Measurements from ENCODE around the gene PRAMEF27. TPM values are rescaled to one million over a fixed set of nuclear protein-coding genes. Genes with fewer than 3 reads are reported as not detected.
"Not testable (repeated sequence)": the region's sequence is repeated elsewhere in the genome, so short reads cannot be mapped to it uniquely, and the experiment has no call there.

Gene PRAMEF27
- total RNA-seq (2014; rRNA removed; shearing (Covaris generic)) (not detected in 2 replicates), polyA plus RNA-seq (2016; fragmentation: Nextera tagmentation; extraction: Ambion mirVana) (not detected in 2 replicates)
- long read RNA-seq: 0 reads

DNA sequence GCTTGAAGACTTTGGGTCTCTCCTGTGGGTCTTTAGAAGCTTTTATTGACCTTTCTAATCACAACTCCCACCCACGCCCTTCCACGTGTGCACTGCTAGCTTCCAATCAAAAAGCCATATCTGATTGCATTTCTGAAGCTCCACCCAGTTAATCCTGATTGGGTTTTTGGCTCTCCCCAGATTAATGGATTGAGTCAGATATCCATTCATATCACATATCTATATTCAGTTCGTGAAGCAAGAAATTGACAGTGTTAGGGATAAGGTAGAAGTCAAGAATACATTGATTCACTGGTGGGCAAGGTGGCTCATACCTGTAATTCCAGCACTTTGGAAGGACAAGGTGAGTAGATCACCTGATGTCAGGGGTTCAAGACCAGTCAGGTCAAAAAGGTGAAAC is at the start of gene PRAMEF27:
Gene PRAMEF27, minus strand, starts transcription at position 101 of the 400 bp plus-strand sequence. CDS start 2,916 bp downstream, outside the sequence.
- H3K36me3 ChIP-seq (ENCODE audit: insufficient read depth); H3K27ac Mint-ChIP-seq; H3K79me2 ChIP-seq (replicated peaks; ENCODE audit: insufficient read depth); H3K4me3 ChIP-seq; H3K27me3 ChIP-seq (ENCODE audit: insufficient read depth); H3K4me1 Mint-ChIP-seq; DNase-seq (ENCODE audit: low spot score); H3K27me3 Mint-ChIP-seq (ENCODE audit: insufficient read depth, low read depth, poor library complexity); H3K4me3 Mint-ChIP-seq; H3K4me1 ChIP-seq (ENCODE audit: insufficient read depth); ATAC-seq; H3K4me2 ChIP-seq; H2AFZ ChIP-seq; H3K36me3 Mint-ChIP-seq (ENCODE audit: low read depth); H4K20me1 ChIP-seq (replicated peaks; ENCODE audit: insufficient read depth); H3K27ac ChIP-seq (ENCODE audit: low read depth); H3K9me2 ChIP-seq (ENCODE audit: insufficient read depth); H3F3A ChIP-seq (replicated peaks; ENCODE audit: low read depth): not testable (repeated sequence)
- H3K9me3 Mint-ChIP-seq: peaks cover 22% of the 10 kb centered on the region

- not testable (repeated sequence) for DNase-seq (ENCODE audit: low spot score); H3K4me1 Mint-ChIP-seq; H2AFZ ChIP-seq; H3K79me2 ChIP-seq (replicated peaks; ENCODE audit: insufficient read depth); H3K36me3 Mint-ChIP-seq (ENCODE audit: low read depth); H3K4me1 ChIP-seq (ENCODE audit: insufficient read depth); H3K4me3 ChIP-seq; H3K9me2 ChIP-seq (ENCODE audit: insufficient read depth); ATAC-seq; H3K27me3 Mint-ChIP-seq (ENCODE audit: insufficient read depth, low read depth, poor library complexity); H3F3A ChIP-seq (replicated peaks; ENCODE audit: low read depth); H3K27ac Mint-ChIP-seq; H3K27me3 ChIP-seq (ENCODE audit: insufficient read depth); H3K36me3 ChIP-seq (ENCODE audit: insufficient read depth); H4K20me1 ChIP-seq (replicated peaks; ENCODE audit: insufficient read depth); H3K4me3 Mint-ChIP-seq; H3K27ac ChIP-seq (ENCODE audit: low read depth); H3K4me2 ChIP-seq
- H3K9me3 Mint-ChIP-seq: peaks cover 12% of the 10 kb centered on the region
These were observed 14.1 kb upstream of the PRAMEF27 start, which contains the start of gene PRAMEF25 for GRCh38 chr1:13070474-13070873. PRAMEF25 (plus strand) TSS chr1:13070774; CDS start chr1:13073694, 2,920 bp downstream.

GRCh38 chr1:13019846-13020245 is 36.5 kb downstream of the PRAMEF27 start:
- H3K9me3 Mint-ChIP-seq; H3K27me3 ChIP-seq (ENCODE audit: insufficient read depth); H3K36me3 ChIP-seq (ENCODE audit: insufficient read depth); H3K27me3 Mint-ChIP-seq (ENCODE audit: insufficient read depth, low read depth, poor library complexity); ATAC-seq; H3K27ac ChIP-seq (ENCODE audit: low read depth); DNase-seq (ENCODE audit: low spot score); H3K4me1 ChIP-seq (ENCODE audit: insufficient read depth); H3K9me2 ChIP-seq (ENCODE audit: insufficient read depth); H3K4me1 Mint-ChIP-seq; H3K79me2 ChIP-seq (replicated peaks; ENCODE audit: insufficient read depth); H3K36me3 Mint-ChIP-seq (ENCODE audit: low read depth); H3K4me3 ChIP-seq; H3K4me2 ChIP-seq; H2AFZ ChIP-seq; H3F3A ChIP-seq (replicated peaks; ENCODE audit: low read depth); H3K27ac Mint-ChIP-seq; H3K4me3 Mint-ChIP-seq; H4K20me1 ChIP-seq (replicated peaks; ENCODE audit: insufficient read depth): not testable (repeated sequence)

GRCh38 chr1:13011932-13012331 is 44.4 kb downstream of the PRAMEF27 start:
- H3K27me3 Mint-ChIP-seq (ENCODE audit: insufficient read depth, low read depth, poor library complexity); H3F3A ChIP-seq (replicated peaks; ENCODE audit: low read depth); H3K9me3 Mint-ChIP-seq; H3K36me3 Mint-ChIP-seq (ENCODE audit: low read depth); H3K36me3 ChIP-seq (ENCODE audit: insufficient read depth); H3K27me3 ChIP-seq (ENCODE audit: insufficient read depth); DNase-seq (ENCODE audit: low spot score); H3K4me1 Mint-ChIP-seq; H3K79me2 ChIP-seq (replicated peaks; ENCODE audit: insufficient read depth); ATAC-seq; H2AFZ ChIP-seq; H4K20me1 ChIP-seq (replicated peaks; ENCODE audit: insufficient read depth); H3K4me3 Mint-ChIP-seq; H3K4me2 ChIP-seq; H3K9me2 ChIP-seq (ENCODE audit: insufficient read depth); H3K4me3 ChIP-seq; H3K27ac Mint-ChIP-seq; H3K4me1 ChIP-seq (ENCODE audit: insufficient read depth); H3K27ac ChIP-seq (ENCODE audit: low read depth): not testable (repeated sequence)

GRCh38 chr1:13009348-13009747 is 47.0 kb downstream of the PRAMEF27 start:
- H3K4me3 ChIP-seq; H3K36me3 Mint-ChIP-seq (ENCODE audit: low read depth); H3F3A ChIP-seq (replicated peaks; ENCODE audit: low read depth); H3K27me3 ChIP-seq (ENCODE audit: insufficient read depth); H3K9me2 ChIP-seq (ENCODE audit: insufficient read depth); H2AFZ ChIP-seq; H3K4me2 ChIP-seq; H3K4me1 Mint-ChIP-seq; H3K9me3 Mint-ChIP-seq; H3K27me3 Mint-ChIP-seq (ENCODE audit: insufficient read depth, low read depth, poor library complexity); H3K4me1 ChIP-seq (ENCODE audit: insufficient read depth); H3K27ac ChIP-seq (ENCODE audit: low read depth); DNase-seq (ENCODE audit: low spot score); H3K36me3 ChIP-seq (ENCODE audit: insufficient read depth); ATAC-seq; H4K20me1 ChIP-seq (replicated peaks; ENCODE audit: insufficient read depth); H3K4me3 Mint-ChIP-seq; H3K79me2 ChIP-seq (replicated peaks; ENCODE audit: insufficient read depth); H3K27ac Mint-ChIP-seq: not testable (repeated sequence)

- ATAC-seq; H3K27ac ChIP-seq (ENCODE audit: low read depth); H3K4me2 ChIP-seq; H3F3A ChIP-seq (replicated peaks; ENCODE audit: low read depth); H3K9me2 ChIP-seq (ENCODE audit: insufficient read depth); H3K27me3 ChIP-seq (ENCODE audit: insufficient read depth); H4K20me1 ChIP-seq (replicated peaks; ENCODE audit: insufficient read depth); H3K4me1 ChIP-seq (ENCODE audit: insufficient read depth); DNase-seq (ENCODE audit: low spot score); H3K79me2 ChIP-seq (replicated peaks; ENCODE audit: insufficient read depth); H3K36me3 Mint-ChIP-seq (ENCODE audit: low read depth); H3K4me3 Mint-ChIP-seq; H3K4me3 ChIP-seq; H2AFZ ChIP-seq; H3K9me3 Mint-ChIP-seq; H3K4me1 Mint-ChIP-seq; H3K36me3 ChIP-seq (ENCODE audit: insufficient read depth); H3K27me3 Mint-ChIP-seq (ENCODE audit: insufficient read depth, low read depth, poor library complexity); H3K27ac Mint-ChIP-seq: not testable (repeated sequence)
These were observed 50.6 kb downstream of the PRAMEF27 start for GRCh38 chr1:13005732-13006131.

Measured in GM23338 (cell line).